GM12891 (cell line): ENCODE data around the gene ARHGEF28.

ENCODE experiments used
- POLR2A ChIP-seq: IDR thresholded peaks from 2 replicates; pipeline ENCODE4 v1.6.1; 2011; ENCODE audit warnings: low read depth, low read length, control low read depth
- POLR2AphosphoS5 ChIP-seq: IDR thresholded peaks from 2 replicates; pipeline ENCODE4 v1.6.1; 2011; ENCODE audit warnings: low read depth, low read length, control low read depth
- POU2F2 ChIP-seq: IDR thresholded peaks from 2 replicates; pipeline ENCODE4 v1.6.1; 2011; ENCODE audit warnings: low read depth, mild to moderate bottlenecking, control low read depth, low read length, moderate library complexity
- TAF1 ChIP-seq: IDR thresholded peaks from 2 replicates; pipeline ENCODE4 v1.6.1; 2011; ENCODE audit warnings: low read depth, low read length, control low read depth

GRCh38 chr5:73661753-73662152 lies 35.8 kb downstream of the ARHGEF28 start:
- no peak for TF ChIP-seq TAF1
- TF ChIP-seq POLR2AphosphoS5 = no peak
- no peak for TF ChIP-seq POLR2A
- TF ChIP-seq POU2F2 = no peak
